ENCODE results near the gene TMOD1. TPM values are rescaled to one million over a fixed set of nuclear protein-coding genes. Genes with fewer than 3 reads are reported as not detected.

Gene TMOD1
- total and polyA plus RNA-seq, 10 of the 15 experiments (the other 5 are each of a cell fraction or from before 2014, with no cell fraction given) = 4.0 to 44.1 (median 15.4) TPM

DNA sequence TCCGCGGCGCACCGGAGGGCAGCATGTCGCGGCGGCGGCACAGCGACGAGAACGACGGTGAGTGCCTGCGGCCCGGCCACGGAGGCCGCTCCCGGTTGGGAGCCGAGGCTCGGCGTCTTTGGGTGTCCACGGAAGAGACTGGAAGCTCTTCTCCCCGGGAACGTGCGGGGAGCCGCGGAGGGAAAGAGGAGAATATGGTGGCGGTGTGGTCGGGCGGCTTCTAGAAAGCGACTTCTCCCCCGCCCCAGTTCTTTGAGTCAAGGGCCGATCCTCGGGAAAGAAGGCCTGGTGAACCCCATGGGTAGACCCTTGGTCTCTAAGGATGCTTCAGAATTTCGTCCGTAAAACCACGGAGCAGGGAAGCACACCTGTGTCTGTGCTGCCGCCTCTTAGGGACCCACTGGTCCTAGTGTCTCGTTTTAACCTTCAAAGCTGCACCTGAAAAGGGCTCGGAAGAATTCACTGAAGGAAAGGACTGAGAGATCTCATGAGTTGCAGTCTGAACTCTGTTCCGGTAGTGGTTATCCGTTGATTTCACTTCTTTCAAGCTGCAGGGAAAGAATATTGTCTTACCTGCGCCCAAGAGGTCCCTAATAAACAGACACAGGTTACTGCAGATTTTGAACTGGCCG, 132.5 kb downstream of the TMOD1 start:
- Histone ChIP-seq H4K20me1 (ENCODE audit: control insufficient read depth, insufficient read depth) (no peaks in the 10 kb centered on the region), H3K4me3 (peak overlapping the region; percentile 96), H3K27ac (ENCODE audit: control insufficient read depth, insufficient read depth) (peak overlapping the region; percentile 93), H3K4me1 (ENCODE audit: control insufficient read depth, insufficient read depth, low read length) (peaks cover 5% of the 10 kb centered on the region; the same call in 1 of the 2 replicates), H3K9ac (ENCODE audit: control insufficient read depth, insufficient read depth, low read length) (peak overlapping the region; percentile 87), H3K36me3 (ENCODE audit: control insufficient read depth in 2 of 2, insufficient read depth in 2 of 2, low read length in 1 of 2) (no peaks in the 10 kb centered on the region), H3K9me3 (replicated peaks; ENCODE audit: control insufficient read depth, insufficient read depth, low read length) (no peaks in the 10 kb centered on the region), H2AFZ (ENCODE audit: control insufficient read depth, low read depth, low read length) (peak overlapping the region; percentile 71), H3K27me3 (replicated peaks in 1 of 2; ENCODE audit: control insufficient read depth in 2 of 2, insufficient read depth in 2 of 2, low read length in 1 of 2) (no peaks in the 10 kb centered on the region), H3K4me2 (ENCODE audit: control insufficient read depth, insufficient read depth) (peak overlapping the region; percentile 75), H3K79me2 (ENCODE audit: control insufficient read depth, insufficient read depth, low read length) (peaks cover 80% of the 10 kb centered on the region)
- CTCF ChIA-PET = interaction anchor here (0.8 to 3.5 kb wide), 11 partner anchors 12 to 287 kb away, joined by 3 to 29 read pairs (median 4); partner anchors contain the start of gene TMOD1
- SMC1A ChIA-PET (ENCODE audit: uncharacterized antibody, unreplicated experiment) = interaction anchor here (0.7 to 3.1 kb wide), 9 partner anchors 9 to 778 kb away, joined by 3 to 16 read pairs (median 4); no protein-coding TSS in a partner anchor
- BruUV-seq (replicated peaks) = no TSS peak
- FAIRE-seq (no peak), ATAC-seq (peak; percentile 0), DNase-seq (ENCODE audit: low read depth, low spot score) (no peak)
- in situ Hi-C loops (cut with MboI) = loop anchor here (25.0 kb wide), 1 partner anchor 1222 kb away; the partner anchor contains the start of gene ZNF367
- WGBS (ENCODE audit: insufficient coverage, insufficient replicate concordance, low lambda C conversion rate, missing lambda C conversion rate) = 1% methylated on average over 43 of the region's 43 CpGs
- intact Hi-C loops (cut with micrococcal nuclease; ENCODE audit: unreplicated experiment) = no loop called here
- RAD21 ChIA-PET (ENCODE audit: unreplicated experiment) = interaction anchor here (0.8 to 3.6 kb wide), 13 partner anchors 16 to 777 kb away, joined by 3 to 22 read pairs (median 6); partner anchors contain the start of genes TMOD1 and XPA
- POLR2A ChIA-PET = interaction anchor here (0.5 to 2.2 kb wide), 12 partner anchors 9 to 288 kb away, joined by 3 to 22 read pairs (median 6); partner anchors contain the start of genes TMOD1, TRMO and XPA
- TF ChIP-seq ZNF622 (IDR thresholded peaks at IDR 0.05) (no peak), CBX5 (IDR thresholded peaks at IDR 0.05; ENCODE audit: low read depth) (no peak), ETV6 (conservative IDR thresholded peaks at IDR 0.05 in 1 of 2, IDR thresholded peaks at IDR 0.05 in 1 of 2; ENCODE audit: borderline replicate concordance in 1 of 2, low read depth in 1 of 2) (no peak), IRF4 (IDR thresholded peaks at IDR 0.05; ENCODE audit: low read depth, low read length) (no peak), ZNF384 (IDR thresholded peaks at IDR 0.05; ENCODE audit: borderline replicate concordance, low read depth, low read length) (no peak), POLR2AphosphoS5 (IDR thresholded peaks at IDR 0.05; ENCODE audit: low read length) (no peak), ZNF207 (IDR thresholded peaks at IDR 0.05; ENCODE audit: borderline replicate concordance) (no peak; the same call in 1 of the 2 replicates), STAT3 (IDR thresholded peaks at IDR 0.05; ENCODE audit: low read depth, low read length) (no peak), DPF2 (IDR thresholded peaks at IDR 0.05) (0 out of 2 replicates have a peak, but pooled peaks have one; percentile 22), YBX1 (IDR thresholded peaks at IDR 0.05) (no peak), LARP7 (IDR thresholded peaks at IDR 0.05) (peak; percentile 62; the same call in 1 of the 2 replicates), GATAD2B (conservative IDR thresholded peaks at IDR 0.05; ENCODE audit: low read depth) (0 out of 2 replicates have a peak, but pooled peaks have one; percentile 38)
- TF ChIP-seq, protein P1, sequence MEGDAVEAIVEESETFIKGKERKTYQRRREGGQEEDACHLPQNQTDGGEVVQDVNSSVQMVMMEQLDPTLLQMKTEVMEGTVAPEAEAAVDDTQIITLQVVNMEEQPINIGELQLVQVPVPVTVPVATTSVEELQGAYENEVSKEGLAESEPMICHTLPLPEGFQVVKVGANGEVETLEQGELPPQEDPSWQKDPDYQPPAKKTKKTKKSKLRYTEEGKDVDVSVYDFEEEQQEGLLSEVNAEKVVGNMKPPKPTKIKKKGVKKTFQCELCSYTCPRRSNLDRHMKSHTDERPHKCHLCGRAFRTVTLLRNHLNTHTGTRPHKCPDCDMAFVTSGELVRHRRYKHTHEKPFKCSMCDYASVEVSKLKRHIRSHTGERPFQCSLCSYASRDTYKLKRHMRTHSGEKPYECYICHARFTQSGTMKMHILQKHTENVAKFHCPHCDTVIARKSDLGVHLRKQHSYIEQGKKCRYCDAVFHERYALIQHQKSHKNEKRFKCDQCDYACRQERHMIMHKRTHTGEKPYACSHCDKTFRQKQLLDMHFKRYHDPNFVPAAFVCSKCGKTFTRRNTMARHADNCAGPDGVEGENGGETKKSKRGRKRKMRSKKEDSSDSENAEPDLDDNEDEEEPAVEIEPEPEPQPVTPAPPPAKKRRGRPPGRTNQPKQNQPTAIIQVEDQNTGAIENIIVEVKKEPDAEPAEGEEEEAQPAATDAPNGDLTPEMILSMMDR (IDR thresholded peaks at IDR 0.05 in 2 of 3, conservative IDR thresholded peaks at IDR 0.05 in 1 of 3; ENCODE audit: control insufficient read depth in 2 of 3, extremely low read depth in 1 of 3, insufficient read depth in 1 of 3, low read depth in 3 of 3, low read length in 3 of 3) = no peak
- TF ChIP-seq, protein P2, sequence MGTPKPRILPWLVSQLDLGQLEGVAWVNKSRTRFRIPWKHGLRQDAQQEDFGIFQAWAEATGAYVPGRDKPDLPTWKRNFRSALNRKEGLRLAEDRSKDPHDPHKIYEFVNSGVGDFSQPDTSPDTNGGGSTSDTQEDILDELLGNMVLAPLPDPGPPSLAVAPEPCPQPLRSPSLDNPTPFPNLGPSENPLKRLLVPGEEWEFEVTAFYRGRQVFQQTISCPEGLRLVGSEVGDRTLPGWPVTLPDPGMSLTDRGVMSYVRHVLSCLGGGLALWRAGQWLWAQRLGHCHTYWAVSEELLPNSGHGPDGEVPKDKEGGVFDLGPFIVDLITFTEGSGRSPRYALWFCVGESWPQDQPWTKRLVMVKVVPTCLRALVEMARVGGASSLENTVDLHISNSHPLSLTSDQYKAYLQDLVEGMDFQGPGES (IDR thresholded peaks at IDR 0.05) = no peak
- TF ChIP-seq, protein P3, sequence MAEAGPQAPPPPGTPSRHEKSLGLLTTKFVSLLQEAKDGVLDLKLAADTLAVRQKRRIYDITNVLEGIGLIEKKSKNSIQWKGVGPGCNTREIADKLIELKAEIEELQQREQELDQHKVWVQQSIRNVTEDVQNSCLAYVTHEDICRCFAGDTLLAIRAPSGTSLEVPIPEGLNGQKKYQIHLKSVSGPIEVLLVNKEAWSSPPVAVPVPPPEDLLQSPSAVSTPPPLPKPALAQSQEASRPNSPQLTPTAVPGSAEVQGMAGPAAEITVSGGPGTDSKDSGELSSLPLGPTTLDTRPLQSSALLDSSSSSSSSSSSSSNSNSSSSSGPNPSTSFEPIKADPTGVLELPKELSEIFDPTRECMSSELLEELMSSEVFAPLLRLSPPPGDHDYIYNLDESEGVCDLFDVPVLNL (IDR thresholded peaks at IDR 0.05; ENCODE audit: low read depth, low read length) = no peak
- TF ChIP-seq, protein P4, sequence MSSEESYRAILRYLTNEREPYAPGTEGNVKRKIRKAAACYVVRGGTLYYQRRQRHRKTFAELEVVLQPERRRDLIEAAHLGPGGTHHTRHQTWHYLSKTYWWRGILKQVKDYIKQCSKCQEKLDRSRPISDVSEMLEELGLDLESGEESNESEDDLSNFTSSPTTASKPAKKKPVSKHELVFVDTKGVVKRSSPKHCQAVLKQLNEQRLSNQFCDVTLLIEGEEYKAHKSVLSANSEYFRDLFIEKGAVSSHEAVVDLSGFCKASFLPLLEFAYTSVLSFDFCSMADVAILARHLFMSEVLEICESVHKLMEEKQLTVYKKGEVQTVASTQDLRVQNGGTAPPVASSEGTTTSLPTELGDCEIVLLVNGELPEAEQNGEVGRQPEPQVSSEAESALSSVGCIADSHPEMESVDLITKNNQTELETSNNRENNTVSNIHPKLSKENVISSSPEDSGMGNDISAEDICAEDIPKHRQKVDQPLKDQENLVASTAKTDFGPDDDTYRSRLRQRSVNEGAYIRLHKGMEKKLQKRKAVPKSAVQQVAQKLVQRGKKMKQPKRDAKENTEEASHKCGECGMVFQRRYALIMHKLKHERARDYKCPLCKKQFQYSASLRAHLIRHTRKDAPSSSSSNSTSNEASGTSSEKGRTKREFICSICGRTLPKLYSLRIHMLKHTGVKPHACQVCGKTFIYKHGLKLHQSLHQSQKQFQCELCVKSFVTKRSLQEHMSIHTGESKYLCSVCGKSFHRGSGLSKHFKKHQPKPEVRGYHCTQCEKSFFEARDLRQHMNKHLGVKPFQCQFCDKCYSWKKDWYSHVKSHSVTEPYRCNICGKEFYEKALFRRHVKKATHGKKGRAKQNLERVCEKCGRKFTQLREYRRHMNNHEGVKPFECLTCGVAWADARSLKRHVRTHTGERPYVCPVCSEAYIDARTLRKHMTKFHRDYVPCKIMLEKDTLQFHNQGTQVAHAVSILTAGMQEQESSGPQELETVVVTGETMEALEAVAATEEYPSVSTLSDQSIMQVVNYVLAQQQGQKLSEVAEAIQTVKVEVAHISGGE (CRISPR knock-in tag; IDR thresholded peaks at IDR 0.05) = no peak
